Measurements from ENCODE around the gene CLEC3B.

Gene CLEC3B

GRCh38 chr3:45059132-45059531, 33.0 kb downstream of the CLEC3B start:
- no peaks in the 10 kb centered on the region for H3K27me3 ChIP-seq (ENCODE audit: control insufficient read depth in 5 of 5, insufficient read depth in 4 of 5, low read length in 5 of 5)
- H3K4me3 ChIP-seq (ENCODE audit: low read depth in 1 of 5, low read length in 5 of 5) = no peak overlapping the region
- H3K9ac ChIP-seq (ENCODE audit: low read length in 5 of 5) = no peak overlapping the region
- no peaks in the 10 kb centered on the region for H3K9me3 ChIP-seq (ENCODE audit: control insufficient read depth in 5 of 5, low read length in 5 of 5)
- H3K4me1 ChIP-seq (ENCODE audit: control insufficient read depth in 5 of 5, insufficient read depth in 5 of 5, low read length in 5 of 5) = peaks cover 0 to 19% (median 12%) of the 10 kb centered on the region in 5 donors
- no peaks in the 10 kb centered on the region for H3K36me3 ChIP-seq (ENCODE audit: control insufficient read depth in 5 of 5, insufficient read depth in 5 of 5, low read length in 5 of 5)
- H3K27ac ChIP-seq (ENCODE audit: low read depth, low read length) = no peak overlapping the region

DNA sequence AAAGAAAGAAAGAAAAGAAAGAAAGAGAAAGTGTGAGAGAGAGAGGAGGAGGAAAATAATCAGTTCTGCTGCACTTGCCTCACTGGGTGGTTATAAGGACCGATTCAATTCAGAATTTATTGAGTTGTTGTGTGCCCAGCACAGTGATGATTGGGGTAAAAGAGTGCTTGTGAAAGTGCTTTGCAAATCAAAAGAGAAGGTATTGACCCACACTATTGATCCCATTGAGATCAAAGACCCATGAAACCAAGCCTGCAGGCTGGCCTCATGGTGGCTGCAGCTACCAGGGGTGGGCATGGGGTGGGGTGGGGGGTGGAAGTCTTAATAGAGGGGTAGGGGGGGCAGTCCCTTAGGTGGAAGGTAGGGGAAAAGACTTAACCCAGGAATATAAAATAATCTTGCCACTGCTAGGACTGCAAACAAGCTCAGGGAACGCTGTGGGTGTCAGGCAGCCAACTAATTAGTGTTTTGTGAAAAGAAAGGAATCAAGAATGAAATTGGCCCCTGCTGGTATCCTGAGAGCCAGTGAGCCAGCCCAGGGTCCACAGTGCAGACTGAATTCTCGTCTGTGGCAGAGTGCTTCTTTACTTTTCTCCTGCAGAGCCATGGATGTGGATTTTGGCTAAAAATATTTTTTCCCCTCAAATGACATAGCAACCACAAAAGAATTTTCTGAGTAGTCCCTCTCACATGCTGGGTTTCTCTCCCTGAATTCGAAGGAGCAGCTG, 34.2 kb downstream of the CLEC3B start:
- Histone ChIP-seq H3K27me3 (ENCODE audit: control insufficient read depth in 5 of 5, insufficient read depth in 4 of 5, low read length in 5 of 5) (no peaks in the 10 kb centered on the region), H3K9ac (ENCODE audit: low read length in 5 of 5) (no peak overlapping the region), H3K36me3 (ENCODE audit: control insufficient read depth in 5 of 5, insufficient read depth in 5 of 5, low read length in 5 of 5) (no peaks in the 10 kb centered on the region), H3K4me1 (ENCODE audit: control insufficient read depth in 5 of 5, insufficient read depth in 5 of 5, low read length in 5 of 5) (peaks cover 0 to 16% (median 2%) of the 10 kb centered on the region in 5 donors), H3K27ac (ENCODE audit: low read depth, low read length) (no peak overlapping the region), H3K9me3 (ENCODE audit: control insufficient read depth in 5 of 5, low read length in 5 of 5) (no peaks in the 10 kb centered on the region), H3K4me3 (ENCODE audit: low read depth in 1 of 5, low read length in 5 of 5) (no peak overlapping the region)

GRCh38 chr3:45062697-45063070, 36.6 kb downstream of the CLEC3B start:
- Histone ChIP-seq H3K4me1 (ENCODE audit: control insufficient read depth in 5 of 5, insufficient read depth in 5 of 5, low read length in 5 of 5) (peaks cover 0 to 13% (median 2%) of the 10 kb centered on the region in 5 donors), H3K4me3 (ENCODE audit: low read depth in 1 of 5, low read length in 5 of 5) (no peak overlapping the region), H3K9ac (ENCODE audit: low read length in 5 of 5) (no peak overlapping the region), H3K27me3 (ENCODE audit: control insufficient read depth in 5 of 5, insufficient read depth in 4 of 5, low read length in 5 of 5) (no peaks in the 10 kb centered on the region), H3K27ac (ENCODE audit: low read depth, low read length) (no peak overlapping the region), H3K36me3 (ENCODE audit: control insufficient read depth in 5 of 5, insufficient read depth in 5 of 5, low read length in 5 of 5) (no peaks in the 10 kb centered on the region), H3K9me3 (ENCODE audit: control insufficient read depth in 5 of 5, low read length in 5 of 5) (no peaks in the 10 kb centered on the region)

DNA sequence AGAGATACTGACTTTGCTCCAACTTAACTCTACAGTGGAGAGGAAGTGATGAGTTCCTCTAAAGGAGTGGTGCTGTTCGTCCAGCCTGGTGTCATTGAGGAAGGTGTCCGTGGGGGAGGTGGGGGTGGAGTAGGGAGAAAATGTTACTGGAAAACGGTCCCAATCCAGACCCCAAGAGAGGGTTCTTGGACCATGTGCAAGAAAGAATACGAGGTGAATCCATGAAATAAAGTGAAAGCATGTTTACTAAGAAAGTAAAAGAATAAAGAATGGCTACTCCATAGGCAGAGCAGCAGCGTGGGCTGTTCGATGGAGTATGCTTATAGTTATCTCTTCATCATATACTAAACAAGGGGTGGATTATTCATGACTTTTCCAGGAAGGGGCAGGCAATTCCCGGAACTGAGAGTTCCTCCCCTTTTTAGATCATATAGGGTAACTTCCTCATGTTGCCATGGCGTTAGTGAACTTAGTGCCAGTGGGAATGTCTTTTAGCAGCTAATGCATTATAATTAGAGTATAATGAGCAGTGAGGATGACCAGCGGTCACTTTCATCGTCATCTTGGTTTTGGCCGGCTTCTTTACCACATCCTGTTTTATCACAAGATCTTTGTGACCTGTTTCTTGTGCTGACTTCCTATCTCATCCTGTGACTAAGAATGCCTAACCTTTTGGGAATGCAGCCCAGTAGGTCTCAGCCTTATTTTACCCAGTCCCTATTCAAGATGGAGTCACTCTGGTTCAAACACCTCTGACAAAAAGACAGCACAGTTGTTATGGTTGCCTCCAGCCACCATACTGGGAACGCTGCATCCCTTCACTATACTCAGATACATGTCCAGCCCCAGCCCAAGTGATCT, 38.6 kb downstream of the CLEC3B start:
- no peaks in the 10 kb centered on the region for H3K27me3 ChIP-seq (ENCODE audit: control insufficient read depth in 5 of 5, insufficient read depth in 4 of 5, low read length in 5 of 5)
- peak overlapping the region in 1 of 5 donors; percentile 22 for H3K4me3 ChIP-seq (ENCODE audit: low read depth in 1 of 5, low read length in 5 of 5)
- H3K9ac ChIP-seq (ENCODE audit: low read length in 5 of 5) = no peak overlapping the region
- H3K27ac ChIP-seq (ENCODE audit: low read depth, low read length) = peak overlapping the region; percentile 54
- H3K9me3 ChIP-seq (ENCODE audit: control insufficient read depth in 5 of 5, low read length in 5 of 5) = no peaks in the 10 kb centered on the region
- H3K36me3 ChIP-seq (ENCODE audit: control insufficient read depth in 5 of 5, insufficient read depth in 5 of 5, low read length in 5 of 5) = no peaks in the 10 kb centered on the region
- H3K4me1 ChIP-seq (ENCODE audit: control insufficient read depth in 5 of 5, insufficient read depth in 5 of 5, low read length in 5 of 5) = peaks cover 0 to 13% (median 2%) of the 10 kb centered on the region in 5 donors

DNA sequence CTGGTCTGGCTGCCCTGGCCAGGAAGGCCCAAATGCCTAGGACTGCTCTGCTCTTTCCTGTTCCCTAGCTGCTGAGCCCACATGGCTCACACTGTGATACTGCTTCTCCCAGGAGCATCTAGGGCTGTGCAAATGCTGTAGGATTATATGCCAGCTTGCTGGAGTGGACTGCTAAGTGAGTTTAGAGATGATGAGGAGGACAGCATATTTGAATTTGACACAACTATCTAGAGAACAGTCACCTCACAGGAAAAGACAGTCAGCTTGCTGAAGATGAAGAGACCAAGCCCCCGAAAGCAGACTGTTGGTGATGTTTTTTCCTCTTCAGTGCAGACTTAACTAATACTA, 39.2 kb downstream of the CLEC3B start:
- Histone ChIP-seq H3K4me3 (ENCODE audit: low read depth in 1 of 5, low read length in 5 of 5) (no peak overlapping the region), H3K4me1 (ENCODE audit: control insufficient read depth in 5 of 5, insufficient read depth in 5 of 5, low read length in 5 of 5) (peaks cover 0 to 13% (median 2%) of the 10 kb centered on the region in 5 donors), H3K27ac (ENCODE audit: low read depth, low read length) (peak overlapping the region; percentile 35)

DNA sequence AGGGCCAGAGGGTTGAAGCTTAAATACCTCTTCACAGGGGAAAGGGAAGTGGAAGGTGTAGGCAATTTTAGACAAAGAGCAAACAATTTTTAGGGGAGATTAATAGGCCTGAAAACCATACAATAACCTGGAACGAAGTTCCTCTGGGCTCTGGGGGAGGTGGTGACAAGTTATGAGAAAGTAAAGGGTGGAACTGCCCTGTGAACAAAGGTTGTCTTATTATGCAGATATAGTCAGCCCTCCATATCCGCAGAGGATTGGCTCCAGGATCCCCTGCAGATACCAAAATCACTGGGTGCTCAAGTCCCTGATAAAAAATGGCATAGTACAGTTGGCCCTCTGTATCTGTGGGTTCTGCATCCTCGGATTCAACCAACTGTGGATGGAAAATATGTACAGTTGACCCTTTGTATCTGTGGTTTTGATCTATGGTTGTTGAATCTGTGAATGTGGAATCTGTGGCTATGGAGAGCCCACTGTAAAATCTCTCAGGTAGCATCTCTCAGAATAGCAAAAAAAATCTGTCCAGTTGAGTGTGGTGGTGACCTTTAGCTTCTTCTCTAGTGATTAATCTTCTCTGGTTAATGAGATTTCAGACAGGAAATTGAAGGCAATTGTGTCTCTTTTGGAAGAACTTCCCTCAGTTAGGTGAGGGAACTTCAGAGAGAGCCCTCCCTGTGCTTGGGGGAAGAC, 40.2 kb downstream of the CLEC3B start:
- no peaks in the 10 kb centered on the region for H3K36me3 ChIP-seq (ENCODE audit: control insufficient read depth in 5 of 5, insufficient read depth in 5 of 5, low read length in 5 of 5)
- H3K9me3 ChIP-seq (ENCODE audit: control insufficient read depth in 5 of 5, low read length in 5 of 5) = peaks cover 0 to 5% (median 0%) of the 10 kb centered on the region in 5 donors
- H3K4me3 ChIP-seq (ENCODE audit: low read depth in 1 of 5, low read length in 5 of 5) = no peak overlapping the region
- H3K9ac ChIP-seq (ENCODE audit: low read length in 5 of 5) = no peak overlapping the region
- H3K27me3 ChIP-seq (ENCODE audit: control insufficient read depth in 5 of 5, insufficient read depth in 4 of 5, low read length in 5 of 5) = no peaks in the 10 kb centered on the region
- peaks cover 0 to 13% (median 2%) of the 10 kb centered on the region in 5 donors for H3K4me1 ChIP-seq (ENCODE audit: control insufficient read depth in 5 of 5, insufficient read depth in 5 of 5, low read length in 5 of 5)
- H3K27ac ChIP-seq (ENCODE audit: low read depth, low read length) = no peak overlapping the region

More for the DNA sequence above, 39.2 kb downstream of the CLEC3B start:
- Histone ChIP-seq H3K27me3 (ENCODE audit: control insufficient read depth in 5 of 5, insufficient read depth in 4 of 5, low read length in 5 of 5) (no peaks in the 10 kb centered on the region), H3K9ac (ENCODE audit: low read length in 5 of 5) (no peak overlapping the region), H3K9me3 (ENCODE audit: control insufficient read depth in 5 of 5, low read length in 5 of 5) (no peaks in the 10 kb centered on the region), H3K36me3 (ENCODE audit: control insufficient read depth in 5 of 5, insufficient read depth in 5 of 5, low read length in 5 of 5) (no peaks in the 10 kb centered on the region)

GRCh38 chr3:45067486-45067885, 41.4 kb downstream of the CLEC3B start:
- Histone ChIP-seq H3K4me1 (ENCODE audit: control insufficient read depth in 5 of 5, insufficient read depth in 5 of 5, low read length in 5 of 5) (peaks cover 0 to 13% (median 2%) of the 10 kb centered on the region in 5 donors), H3K27ac (ENCODE audit: low read depth, low read length) (no peak overlapping the region), H3K4me3 (ENCODE audit: low read depth in 1 of 5, low read length in 5 of 5) (no peak overlapping the region), H3K9ac (ENCODE audit: low read length in 5 of 5) (no peak overlapping the region), H3K27me3 (ENCODE audit: control insufficient read depth in 5 of 5, insufficient read depth in 4 of 5, low read length in 5 of 5) (no peaks in the 10 kb centered on the region), H3K36me3 (ENCODE audit: control insufficient read depth in 5 of 5, insufficient read depth in 5 of 5, low read length in 5 of 5) (no peaks in the 10 kb centered on the region), H3K9me3 (ENCODE audit: control insufficient read depth in 5 of 5, low read length in 5 of 5) (peaks cover 0 to 5% (median 0%) of the 10 kb centered on the region in 5 donors)

DNA sequence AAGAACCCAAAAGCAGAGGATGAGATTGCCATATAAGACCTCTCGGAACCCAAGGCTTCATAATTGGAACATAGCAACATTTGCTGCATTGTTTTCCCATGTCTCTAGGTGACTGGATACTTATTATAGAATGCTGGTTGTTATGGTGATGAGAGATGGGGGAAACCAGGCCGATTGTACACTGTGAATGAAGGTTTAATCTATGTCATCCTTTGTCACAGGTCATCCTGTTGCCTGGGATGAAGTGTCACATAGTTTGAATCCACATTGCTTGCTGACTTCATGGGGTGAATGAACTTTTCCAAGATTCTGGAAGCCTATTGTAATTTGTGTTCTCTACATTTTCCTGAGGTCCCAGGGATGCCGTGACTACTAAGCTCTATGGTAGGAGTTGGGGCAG, 41.8 kb downstream of the CLEC3B start:
- Histone ChIP-seq H3K27me3 (ENCODE audit: control insufficient read depth in 5 of 5, insufficient read depth in 4 of 5, low read length in 5 of 5) (no peaks in the 10 kb centered on the region), H3K9me3 (ENCODE audit: control insufficient read depth in 5 of 5, low read length in 5 of 5) (peaks cover 0 to 5% (median 0%) of the 10 kb centered on the region in 5 donors), H3K4me3 (ENCODE audit: low read depth in 1 of 5, low read length in 5 of 5) (no peak overlapping the region), H3K36me3 (ENCODE audit: control insufficient read depth in 5 of 5, insufficient read depth in 5 of 5, low read length in 5 of 5) (no peaks in the 10 kb centered on the region), H3K4me1 (ENCODE audit: control insufficient read depth in 5 of 5, insufficient read depth in 5 of 5, low read length in 5 of 5) (peaks cover 0 to 13% (median 2%) of the 10 kb centered on the region in 5 donors), H3K9ac (ENCODE audit: low read length in 5 of 5) (no peak overlapping the region), H3K27ac (ENCODE audit: low read depth, low read length) (no peak overlapping the region)

- Histone ChIP-seq H3K9ac (ENCODE audit: low read length in 5 of 5) (no peak overlapping the region), H3K4me3 (ENCODE audit: low read depth in 1 of 5, low read length in 5 of 5) (no peak overlapping the region), H3K27me3 (ENCODE audit: control insufficient read depth in 5 of 5, insufficient read depth in 4 of 5, low read length in 5 of 5) (no peaks in the 10 kb centered on the region), H3K27ac (ENCODE audit: low read depth, low read length) (no peak overlapping the region), H3K9me3 (ENCODE audit: control insufficient read depth in 5 of 5, low read length in 5 of 5) (peaks cover 0 to 5% (median 0%) of the 10 kb centered on the region in 5 donors), H3K36me3 (ENCODE audit: control insufficient read depth in 5 of 5, insufficient read depth in 5 of 5, low read length in 5 of 5) (no peaks in the 10 kb centered on the region), H3K4me1 (ENCODE audit: control insufficient read depth in 5 of 5, insufficient read depth in 5 of 5, low read length in 5 of 5) (peaks cover 0 to 4% (median 0%) of the 10 kb centered on the region in 5 donors)
These were observed 45.0 kb downstream of the CLEC3B start for GRCh38 chr3:45071075-45071474.
